ENCODE results near the gene SIRPB1.
"Not testable (repeated sequence)": the region's sequence is repeated elsewhere in the genome, so short reads cannot be mapped to it uniquely, and the experiment has no call there.

The SIRPB1 gene

DNA sequence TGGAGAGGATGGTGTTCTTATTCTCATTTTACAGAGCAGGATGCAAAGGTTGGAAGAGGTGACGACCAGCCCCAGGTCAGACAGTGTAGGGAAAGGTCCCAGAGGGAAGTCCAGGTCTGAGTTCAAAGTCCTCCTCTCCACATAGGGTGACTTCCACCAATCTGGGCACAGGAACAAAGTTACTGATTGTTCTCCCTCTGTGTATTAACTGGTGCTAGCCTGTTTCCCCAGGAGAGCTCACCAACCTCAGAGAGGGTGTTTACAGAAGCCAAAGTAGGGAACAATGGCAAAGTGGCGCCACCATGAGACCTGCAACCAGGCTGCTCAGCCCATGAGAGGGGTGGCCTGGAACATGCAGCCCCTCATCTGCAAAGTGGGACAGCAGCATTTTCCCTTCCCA, 16.8 kb upstream of the SIRPB1 start:
- no peak for DNase-seq (ENCODE audit: low read depth)

DNA sequence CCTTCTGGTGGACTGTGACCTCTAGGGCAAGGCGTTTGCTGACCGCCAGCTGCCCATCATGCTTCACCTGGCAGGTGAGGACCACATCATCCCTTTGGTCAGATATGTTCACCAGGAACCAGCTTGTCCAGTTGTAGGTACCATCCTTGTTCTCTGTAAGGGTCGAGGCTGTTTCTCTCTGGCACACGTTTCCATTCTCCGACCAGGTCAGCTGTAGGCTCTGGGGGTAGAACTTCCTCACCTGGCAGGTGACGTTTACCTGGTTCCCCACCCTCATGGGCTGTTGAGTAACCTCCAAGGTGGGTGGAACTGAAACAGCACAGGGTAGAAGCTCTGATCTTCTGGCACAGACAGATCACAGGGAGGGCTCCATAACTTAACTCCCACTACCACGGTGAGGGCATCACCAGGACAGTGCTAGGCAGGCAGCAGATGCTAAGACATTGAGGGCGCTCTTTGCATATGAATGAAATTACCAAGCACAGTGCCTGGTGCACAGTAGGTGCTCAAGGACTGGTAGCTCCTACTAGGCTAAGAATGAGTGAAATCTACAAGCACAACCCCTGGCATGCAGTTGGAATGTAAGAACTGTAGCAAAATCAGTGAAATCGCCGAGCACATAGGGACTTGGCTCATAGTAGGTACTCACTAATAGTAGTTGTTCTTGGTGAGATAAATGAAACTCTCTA, 15.6 kb upstream of the SIRPB1 start:
- DNase-seq (ENCODE audit: low read depth): no peak

DNA sequence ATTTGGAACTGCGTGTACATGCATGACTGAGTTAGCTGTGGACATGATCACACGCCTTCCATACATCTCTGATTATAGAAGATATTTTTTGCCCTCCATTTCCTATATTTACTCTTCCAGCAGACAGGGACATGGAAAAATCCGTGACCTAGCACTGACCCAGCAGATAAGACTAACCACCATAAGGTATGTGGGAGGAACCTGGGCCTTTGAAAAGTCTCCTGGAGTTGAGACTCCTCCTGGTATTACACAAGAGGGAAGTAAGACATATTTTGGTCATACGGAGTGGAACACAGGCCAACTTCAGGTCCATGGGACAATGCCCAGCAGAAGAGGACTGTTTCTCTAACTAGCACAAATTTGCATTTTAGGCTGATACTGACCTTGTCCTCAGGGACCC, 13.7 kb upstream of the SIRPB1 start:
- no peak for DNase-seq (ENCODE audit: low read depth)

DNA sequence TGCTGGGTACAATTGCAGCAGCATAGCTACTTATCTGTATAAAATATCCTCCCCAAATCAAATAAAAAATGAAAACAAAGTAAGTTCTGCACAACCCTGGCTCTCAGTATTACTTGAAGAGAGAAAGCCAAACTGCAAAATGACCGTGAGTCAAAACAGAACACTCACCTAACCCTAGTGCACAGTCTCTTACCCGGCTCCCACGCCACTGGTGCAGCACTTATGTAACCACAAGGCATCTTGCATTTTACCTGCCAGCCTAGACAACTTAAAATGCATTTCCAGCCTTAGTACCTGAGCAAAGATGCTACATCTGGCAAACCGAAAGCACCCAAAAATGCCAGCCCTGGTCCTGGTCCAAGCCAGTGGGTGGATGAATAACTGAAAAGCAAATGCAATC, 12.4 kb upstream of the SIRPB1 start:
- no peak for DNase-seq (ENCODE audit: low read depth)

DNA sequence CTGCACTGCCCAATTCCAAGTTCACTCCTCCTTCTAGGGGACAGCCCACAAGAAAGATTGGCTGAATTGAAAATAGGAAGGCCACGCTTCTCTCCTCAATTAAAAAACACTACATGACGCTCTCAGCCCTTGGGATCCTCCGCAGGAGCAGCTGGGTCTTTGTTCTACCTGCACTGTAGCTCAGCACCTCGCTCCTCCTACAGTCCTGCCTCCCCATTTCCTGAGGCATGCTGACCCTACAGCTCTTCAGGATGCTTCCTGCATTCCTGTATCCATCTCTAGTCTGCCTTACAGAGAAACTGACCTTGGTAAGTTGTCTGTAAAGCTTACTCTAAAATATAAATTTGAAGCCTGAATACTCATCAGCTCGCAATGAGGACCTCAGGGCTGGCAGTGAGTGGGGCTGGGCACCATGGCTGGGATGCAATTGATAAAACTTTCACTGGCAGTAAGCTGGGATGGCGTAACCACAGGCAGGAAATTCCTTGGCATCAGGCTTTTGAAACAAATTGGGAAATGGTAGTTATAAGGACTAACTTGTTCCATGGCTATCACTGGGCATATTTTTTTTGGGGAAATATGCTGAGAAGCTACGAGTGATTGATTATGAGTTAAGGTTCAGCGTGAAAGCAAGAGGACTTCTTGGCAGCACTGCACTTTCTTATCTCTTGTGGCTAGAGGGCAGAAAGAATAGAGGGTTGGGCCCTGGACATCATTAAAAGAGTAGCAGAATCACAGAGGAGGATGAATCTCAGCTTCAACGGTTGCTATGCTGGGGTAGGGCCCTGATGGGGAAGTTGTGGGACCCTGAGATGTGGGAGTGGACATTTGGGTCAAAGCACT, 11.7 kb upstream of the SIRPB1 start:
- no peak for DNase-seq (ENCODE audit: low read depth)

DNA sequence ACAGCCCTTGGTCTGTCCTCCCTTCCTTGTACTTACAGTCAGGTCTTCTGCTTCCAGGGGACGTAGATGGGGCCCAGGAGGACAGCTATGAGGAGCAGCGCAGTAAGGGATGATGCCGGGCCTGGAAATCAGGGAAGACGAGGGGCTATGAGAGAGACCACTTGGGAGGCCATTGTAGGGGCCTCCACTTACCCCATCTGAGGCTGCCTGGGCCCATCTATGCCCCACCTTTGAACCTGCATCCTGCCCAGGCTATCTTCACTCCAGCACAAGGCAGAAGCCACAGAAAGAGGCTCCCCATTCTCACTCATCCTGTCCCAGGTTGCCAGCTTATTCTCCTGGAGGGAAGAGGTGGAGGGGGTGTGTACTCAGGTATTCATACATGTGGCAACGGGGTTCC, 10.4 kb upstream of the SIRPB1 start:
- no peak for DNase-seq (ENCODE audit: low read depth)

DNA sequence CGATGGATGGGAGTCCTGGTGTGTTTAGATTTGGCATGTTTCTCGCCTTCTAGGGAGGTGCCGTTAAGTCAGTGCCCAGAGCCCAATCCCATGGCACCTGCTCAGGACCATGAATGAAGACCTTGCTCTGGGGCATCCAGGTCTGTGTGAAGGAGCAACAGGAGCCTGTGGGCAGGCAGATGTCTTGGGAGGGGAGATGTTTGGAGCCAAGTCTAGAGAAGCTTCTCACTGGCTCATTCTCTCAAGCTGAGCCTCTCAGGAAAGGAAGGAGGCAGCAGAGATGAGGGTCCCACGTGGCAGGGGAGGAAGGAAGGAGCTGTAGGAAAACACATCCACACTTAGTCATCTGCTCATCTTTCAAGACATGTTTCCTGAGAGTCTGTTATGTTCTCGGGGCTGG, 9.5 kb upstream of the SIRPB1 start:
- DNase-seq (ENCODE audit: low read depth): no peak

DNA sequence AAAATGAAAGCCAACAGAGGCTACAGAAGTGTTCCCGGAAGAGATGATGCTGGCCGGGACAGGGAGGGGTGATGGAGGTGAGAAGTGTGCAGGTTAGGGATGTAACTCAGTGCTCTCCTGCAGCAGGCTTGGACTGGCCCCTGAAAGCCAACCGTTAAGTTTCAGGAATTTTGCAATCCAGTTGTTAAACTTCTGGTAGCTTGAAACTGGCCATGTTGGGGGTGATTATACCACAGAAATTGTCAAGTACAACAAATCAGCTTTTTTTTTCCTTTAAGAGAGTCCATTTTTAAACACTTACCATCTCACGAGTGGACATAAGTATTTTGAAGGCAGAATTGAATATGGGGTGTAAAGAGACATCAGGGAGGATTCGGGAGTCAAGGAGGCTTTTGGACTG, 8.8 kb upstream of the SIRPB1 start:
- no peak for DNase-seq (ENCODE audit: low read depth)

DNA sequence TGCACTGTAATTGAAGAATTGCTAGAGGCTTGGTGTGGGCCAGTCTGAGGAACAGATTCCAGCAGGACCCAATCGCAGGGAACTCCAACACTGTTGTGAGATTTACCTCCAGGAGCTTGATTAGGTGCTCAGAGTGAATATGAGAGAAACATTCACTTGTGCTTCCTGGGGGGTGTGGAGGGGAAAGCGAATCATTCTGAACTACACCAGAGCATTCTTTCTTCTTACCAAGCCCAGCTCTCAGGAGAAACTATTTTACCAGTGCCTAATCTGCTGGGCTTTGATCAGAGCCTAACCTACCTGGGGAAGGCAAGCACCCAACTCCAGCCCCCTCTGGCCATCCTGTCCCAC, 7.4 kb upstream of the SIRPB1 start:
- no peak for DNase-seq (ENCODE audit: low read depth)

DNA sequence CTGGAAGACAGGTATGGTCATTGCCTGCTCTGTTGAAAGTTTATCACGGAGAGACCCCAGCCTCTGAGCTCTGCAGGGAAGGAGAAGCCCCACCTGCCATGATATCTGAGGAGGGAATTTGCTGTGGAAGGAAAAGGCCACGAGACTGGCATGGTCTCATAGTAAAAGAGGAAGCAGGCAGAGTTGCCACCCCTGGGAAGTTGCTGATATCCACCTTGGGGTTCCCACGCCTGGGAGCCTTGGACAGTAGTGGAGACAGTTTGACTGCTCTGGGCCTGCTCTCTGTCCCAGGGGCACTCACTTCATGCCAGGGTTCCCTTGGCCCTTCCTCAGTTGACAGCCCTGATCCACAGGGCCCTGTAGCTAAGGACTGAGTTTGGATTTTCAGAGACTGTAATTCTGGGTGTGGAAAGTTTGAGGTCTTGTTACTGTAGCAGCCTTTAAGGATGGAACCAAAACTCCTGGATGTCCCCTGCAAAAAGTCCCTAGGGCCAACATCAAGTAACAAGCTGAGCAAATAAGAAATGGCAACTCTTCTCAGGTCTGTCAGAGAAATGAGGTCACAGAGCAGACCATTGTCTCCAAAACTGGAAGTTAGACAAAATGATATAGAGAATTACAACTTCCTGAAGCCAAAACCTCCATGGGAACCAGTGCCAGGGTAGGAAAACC, 6.9 kb upstream of the SIRPB1 start:
- no peak for DNase-seq (ENCODE audit: low read depth)

DNA sequence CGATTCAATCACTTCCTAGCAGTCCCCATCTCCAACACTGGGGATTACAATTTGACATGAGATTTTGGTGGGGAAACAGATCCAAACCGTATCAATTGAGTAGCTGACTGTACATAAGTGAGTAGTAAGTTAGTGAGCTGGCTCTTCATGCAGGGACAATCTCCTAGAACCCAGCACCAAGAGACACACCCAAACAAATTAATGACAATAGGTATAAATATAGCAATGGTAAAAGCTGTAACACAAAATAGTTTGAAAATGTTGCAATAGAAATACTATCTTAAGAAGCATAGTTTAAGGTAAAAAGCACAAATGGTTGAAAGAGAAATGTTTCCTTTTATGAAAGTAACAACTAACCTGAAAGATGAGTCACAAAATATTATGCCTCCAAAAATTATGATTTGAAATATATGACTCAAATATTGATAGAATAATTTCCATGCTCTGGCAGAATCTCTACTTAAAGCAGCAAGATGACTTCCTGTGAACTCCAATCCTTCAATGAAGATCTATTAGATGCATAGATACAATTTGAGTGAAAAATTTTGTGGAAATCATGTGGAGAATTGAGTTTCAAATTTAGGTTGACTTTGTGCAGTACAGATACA, 5.4 kb upstream of the SIRPB1 start:
- DNase-seq (ENCODE audit: low read depth): no peak

DNA sequence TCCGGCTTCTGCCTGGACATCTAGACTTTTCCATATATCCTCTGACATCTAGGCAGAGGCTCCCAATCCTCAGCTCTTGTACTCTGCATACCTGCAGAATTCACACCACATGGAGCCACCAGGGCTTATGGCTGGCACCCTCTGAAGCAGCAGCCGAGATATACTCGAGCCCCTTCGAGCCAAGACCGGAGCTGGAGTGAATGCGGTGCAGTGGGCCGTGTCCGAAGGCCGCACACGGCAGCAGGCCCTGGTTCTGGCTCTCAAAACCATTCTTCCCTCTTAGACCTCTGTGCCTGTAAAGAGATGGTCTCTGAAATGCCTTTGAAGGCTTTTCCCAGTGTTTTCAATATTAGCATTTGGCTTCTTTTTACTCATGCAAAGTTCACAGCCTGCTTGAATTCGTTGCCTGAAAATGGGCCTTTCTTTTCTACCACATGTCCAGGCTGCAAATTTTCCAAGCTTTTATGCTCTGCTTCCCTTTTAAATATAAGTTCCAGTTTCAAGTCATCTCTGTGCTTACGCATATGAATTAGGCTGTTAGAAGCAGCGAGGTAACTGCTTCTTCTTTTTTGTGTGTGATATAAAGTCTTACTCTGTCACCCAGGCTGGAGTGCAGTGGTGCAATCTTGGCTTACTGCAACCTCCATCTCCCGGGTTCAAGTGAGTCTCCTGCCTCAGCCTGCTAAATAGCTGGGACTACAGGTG, 3.8 kb upstream of the SIRPB1 start:
- no peak for DNase-seq (ENCODE audit: low read depth)

DNA sequence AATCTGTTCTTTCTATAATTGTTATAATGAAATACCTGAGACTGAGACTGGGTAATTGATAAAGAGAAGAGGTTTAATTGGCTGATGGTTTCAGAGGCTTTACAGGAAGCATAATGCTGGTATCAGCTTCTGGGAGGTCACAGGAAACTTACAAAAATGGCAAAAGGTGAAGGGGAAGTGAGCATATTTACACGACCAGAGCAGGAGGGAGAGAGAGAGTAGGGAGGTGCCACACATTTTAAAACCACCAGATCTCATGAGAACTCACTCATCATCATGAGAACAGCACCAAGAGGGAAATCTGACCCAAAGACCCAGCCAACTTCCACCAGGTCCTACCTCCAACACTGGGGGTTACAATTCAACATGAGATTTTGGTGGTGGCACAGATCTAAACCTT, 2.6 kb upstream of the SIRPB1 start:
- no peak for DNase-seq (ENCODE audit: low read depth)

DNA sequence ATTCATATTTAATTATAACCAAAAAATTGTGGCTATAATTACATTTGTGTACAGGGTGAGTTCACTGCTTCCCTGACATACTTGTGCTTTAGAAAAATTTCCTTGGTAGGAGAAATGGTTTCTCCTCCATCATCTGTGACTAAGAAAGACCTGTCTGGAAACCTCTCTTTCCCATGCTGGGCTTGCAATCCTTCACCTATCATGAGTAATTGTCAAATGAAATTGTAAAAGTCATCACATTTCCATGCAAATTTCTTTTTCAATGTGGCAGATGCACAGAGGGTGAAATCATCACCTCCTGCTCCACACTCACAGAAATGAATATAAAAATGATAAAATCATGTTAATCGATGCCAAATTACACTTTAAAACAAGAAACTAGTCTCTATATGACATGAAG, 1.5 kb upstream of the SIRPB1 start:
- no peak for DNase-seq (ENCODE audit: low read depth)

DNA sequence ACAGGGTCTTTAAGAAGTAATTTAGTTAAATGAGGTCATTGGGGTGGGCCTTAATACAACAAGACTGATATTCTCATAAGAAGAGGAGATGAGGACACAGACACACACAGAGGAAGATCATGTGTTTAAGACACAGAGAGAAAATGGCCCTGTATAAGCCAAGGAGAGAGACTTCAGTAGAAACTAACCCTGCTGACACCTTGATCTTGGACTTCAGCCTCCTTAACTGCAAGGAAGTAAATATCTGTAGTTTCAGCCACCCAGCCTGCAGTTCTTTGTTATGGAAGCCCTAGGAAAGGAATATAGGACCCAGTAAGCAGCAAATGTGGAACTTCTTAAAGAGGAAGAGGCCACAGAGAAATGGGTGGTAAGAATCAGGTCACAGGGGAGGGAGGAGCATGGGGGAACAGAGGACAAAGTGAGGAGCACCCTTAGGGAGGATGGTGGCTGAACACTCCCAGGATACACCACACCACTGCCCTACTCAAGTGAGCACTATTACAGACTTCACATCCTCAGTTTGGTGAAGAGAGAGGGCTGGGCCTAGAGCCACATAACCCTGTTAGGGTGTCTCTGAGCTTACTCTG, 762 bp downstream of the SIRPB1 start:
- no peak for DNase-seq (ENCODE audit: low read depth)

DNA sequence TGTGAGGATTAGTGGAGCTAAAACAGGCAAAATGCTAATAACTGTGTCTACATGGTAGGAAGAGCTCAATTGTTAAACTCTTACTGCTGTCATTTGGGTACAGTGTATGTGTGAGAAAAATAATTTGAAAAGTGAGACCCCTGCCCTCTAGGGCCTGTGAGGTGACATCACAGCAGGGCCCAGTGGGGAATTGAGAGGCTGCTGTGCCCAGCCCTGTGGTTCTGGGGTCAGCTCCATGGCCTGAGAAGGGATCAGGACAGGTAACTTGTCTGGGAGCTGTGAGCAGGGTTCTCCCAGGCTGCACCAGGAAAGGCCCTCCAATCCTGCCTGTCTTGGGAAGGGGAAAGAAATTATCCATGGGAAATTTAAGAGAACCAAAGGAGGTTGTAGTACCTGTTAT, 1.3 kb downstream of the SIRPB1 start:
- DNase-seq (ENCODE audit: low read depth): no peak

DNA sequence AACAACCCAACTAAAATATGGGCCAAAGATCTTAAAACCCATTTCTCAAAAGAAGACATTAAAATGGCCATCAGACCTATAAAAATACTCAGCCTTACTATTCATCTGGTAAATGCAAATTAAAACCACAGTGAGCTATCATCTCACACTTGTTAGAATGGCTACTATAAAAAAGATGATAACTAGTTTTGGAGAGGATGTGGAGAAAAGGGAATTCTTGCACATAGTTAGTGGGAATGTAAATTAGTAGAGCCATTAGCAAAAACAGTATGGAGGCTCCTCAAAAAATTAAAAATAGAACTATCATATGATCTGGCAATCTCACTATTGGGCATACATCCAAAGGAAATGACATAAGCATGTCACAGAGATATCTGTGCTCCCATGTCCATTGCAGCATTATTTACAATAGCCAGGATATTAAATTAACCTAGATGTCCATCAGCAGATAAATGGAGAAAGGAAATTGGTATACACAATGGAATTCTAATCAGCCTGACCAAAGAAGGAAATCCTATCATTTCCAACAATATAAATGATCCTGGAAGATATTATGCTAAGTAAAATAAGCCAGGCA, 2.9 kb downstream of the SIRPB1 start:
- no peak for DNase-seq (ENCODE audit: low read depth)

DNA sequence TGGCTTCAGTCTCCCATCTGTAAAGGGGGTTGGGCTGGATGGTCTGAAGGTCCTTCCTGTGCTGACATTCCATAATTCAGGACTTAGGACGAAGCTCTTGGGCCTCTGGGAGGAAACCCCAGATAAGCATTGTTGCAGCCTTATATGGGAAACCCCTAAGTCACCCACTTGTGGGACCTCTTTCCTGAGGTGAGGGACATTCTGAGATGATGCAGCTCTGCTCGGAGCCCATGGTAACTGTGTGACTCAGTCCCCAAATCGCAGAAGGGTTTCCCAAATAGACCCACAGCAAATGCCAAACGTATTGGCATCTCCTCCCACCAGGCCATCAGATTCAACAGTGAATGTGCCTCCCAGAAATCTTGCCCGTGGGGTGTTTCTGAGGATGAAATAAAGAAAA, 9.4 kb downstream of the SIRPB1 start:
- DNase-seq (ENCODE audit: low read depth): not testable (repeated sequence)

DNA sequence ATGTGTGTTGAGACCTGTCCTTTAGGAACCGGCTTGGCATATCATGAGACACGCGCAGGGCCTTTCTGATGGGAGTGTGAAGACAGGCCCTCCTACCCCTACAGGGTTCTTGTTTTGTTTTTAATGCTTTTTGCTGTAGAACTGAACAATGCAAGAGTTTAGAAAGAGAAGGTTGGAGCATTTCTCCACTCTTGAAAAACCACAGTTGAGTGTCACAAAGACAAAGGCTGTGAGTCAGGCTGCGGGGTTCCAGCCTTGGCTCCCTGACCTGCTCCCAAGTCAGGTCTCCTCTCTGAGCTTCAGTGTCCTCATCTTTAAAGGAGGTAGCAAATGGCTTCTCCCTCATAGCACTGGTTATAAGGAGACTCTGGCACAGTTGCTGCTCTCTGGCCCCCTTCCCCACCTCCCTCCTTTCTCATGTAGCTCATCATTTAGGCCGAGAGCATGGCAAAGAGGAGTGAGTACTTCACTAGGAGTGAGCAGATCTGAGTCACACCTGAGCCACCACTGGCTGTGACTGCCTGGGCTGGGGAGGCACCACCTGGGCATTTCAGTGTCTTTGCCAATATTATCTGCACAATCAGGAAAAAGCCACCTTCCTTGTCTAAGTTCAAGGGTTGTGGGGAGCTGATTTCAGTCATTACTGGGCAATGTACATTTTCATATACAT, 11.0 kb downstream of the SIRPB1 start:
- not testable (repeated sequence) for DNase-seq (ENCODE audit: low read depth)

DNA sequence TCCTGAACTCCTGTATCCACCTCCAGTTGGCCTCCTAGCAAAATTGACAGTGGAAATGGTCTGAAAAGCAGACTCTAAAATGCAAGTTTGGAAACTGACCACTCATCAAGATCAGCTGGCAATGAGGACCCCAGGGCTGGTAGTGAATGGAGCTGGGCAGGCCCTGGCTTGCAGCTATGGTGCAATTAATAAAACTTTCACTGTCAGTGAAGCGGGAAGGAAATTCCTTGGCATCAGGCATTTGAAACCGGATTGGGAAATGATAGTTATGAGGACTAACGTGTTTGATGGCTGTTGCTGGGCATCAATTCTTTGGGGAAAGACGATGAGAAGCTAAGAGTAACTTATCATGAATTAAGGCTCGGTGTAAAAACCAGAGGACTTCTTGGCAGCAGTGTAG, 19.1 kb downstream of the SIRPB1 start:
- no peak for DNase-seq (ENCODE audit: low read depth)

DNA sequence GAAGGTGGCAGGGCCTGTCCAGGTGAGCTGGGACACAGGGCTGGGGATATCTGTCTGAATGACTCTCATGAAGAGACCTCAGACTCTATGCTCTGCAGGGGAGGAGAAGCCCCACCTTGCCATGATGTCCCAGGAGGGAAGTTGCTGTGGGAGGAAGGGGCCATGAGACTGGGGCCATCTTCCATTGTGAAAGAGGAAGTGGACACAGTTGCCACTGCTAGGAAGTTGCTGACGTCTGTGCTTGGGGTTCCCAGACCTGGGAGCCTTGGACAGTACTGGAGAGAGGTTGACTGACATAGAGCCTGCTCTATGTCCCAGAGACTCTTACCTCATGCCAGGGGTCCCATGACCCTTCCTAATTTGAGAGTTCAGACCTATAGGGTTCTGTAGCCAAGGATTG, 24.5 kb downstream of the SIRPB1 start:
- no peak for DNase-seq (ENCODE audit: low read depth)

Measured in activated T-cell treated with anti-CD3 and anti-CD28 coated beads for 24 hours (primary cell).